ENCODE data around the gene LAMC3. TPM values are rescaled to one million over a fixed set of nuclear protein-coding genes. Genes with fewer than 3 reads are reported as not detected.

Gene LAMC3
- total RNA-seq, 2 experiments from 2014 or later = 0.19 to 2.2 TPM

DNA sequence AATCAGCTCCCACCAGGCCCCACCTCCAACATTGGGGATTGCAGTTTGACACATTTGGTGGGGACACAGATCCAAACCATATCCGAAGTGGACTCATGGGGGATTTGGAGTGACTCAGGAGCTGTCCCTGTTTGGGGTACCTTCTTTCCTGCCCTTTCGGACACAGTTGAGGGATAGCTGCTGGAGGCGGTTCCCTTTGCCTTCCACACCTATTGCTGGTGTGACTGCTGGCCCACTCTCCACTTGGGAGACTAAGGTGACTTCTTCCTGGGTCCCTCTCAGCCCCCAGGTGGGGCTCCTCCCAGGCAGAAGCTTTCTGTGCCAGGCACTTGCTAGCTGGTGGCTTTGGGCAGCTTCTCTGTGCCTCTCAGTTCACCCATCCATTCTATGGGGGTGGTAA, 26.6 kb downstream of the LAMC3 start:
- Histone ChIP-seq H3K9me3 (ENCODE audit: low read length) (no peaks in the 10 kb centered on the region), H3K27ac (ENCODE audit: low read depth, low read length, poor library complexity, severe bottlenecking) (no peak overlapping the region), H3K4me3 (ENCODE audit: low read depth, low read length, poor library complexity, severe bottlenecking) (no peak overlapping the region), H3K9me2 (ENCODE audit: insufficient read depth, low read length) (no peaks in the 10 kb centered on the region), H3K4me2 (ENCODE audit: low read length) (no peak overlapping the region), H2AFZ (ENCODE audit: low read length) (no peak overlapping the region), H3K4me1 (ENCODE audit: insufficient read depth, low read length, poor library complexity, severe bottlenecking) (no peaks in the 10 kb centered on the region), H4K20me1 (ENCODE audit: insufficient read depth, low read length) (no peaks in the 10 kb centered on the region), H3K36me3 (ENCODE audit: insufficient read depth, low read length) (no peaks in the 10 kb centered on the region), H3K79me2 (ENCODE audit: insufficient read depth, low read depth, low read length) (no peaks in the 10 kb centered on the region)
- no peak for DNase-seq (ENCODE audit: low spot score)
- BruUV-seq (replicated peaks) = no TSS peak
- intact Hi-C loops (cut with micrococcal nuclease; ENCODE audit: unreplicated experiment) = no loop called here
- CTCF ChIA-PET (ENCODE audit: unreplicated experiment) = no interaction called here
- POLR2A ChIA-PET = no interaction called here
- TF ChIP-seq, protein P1, sequence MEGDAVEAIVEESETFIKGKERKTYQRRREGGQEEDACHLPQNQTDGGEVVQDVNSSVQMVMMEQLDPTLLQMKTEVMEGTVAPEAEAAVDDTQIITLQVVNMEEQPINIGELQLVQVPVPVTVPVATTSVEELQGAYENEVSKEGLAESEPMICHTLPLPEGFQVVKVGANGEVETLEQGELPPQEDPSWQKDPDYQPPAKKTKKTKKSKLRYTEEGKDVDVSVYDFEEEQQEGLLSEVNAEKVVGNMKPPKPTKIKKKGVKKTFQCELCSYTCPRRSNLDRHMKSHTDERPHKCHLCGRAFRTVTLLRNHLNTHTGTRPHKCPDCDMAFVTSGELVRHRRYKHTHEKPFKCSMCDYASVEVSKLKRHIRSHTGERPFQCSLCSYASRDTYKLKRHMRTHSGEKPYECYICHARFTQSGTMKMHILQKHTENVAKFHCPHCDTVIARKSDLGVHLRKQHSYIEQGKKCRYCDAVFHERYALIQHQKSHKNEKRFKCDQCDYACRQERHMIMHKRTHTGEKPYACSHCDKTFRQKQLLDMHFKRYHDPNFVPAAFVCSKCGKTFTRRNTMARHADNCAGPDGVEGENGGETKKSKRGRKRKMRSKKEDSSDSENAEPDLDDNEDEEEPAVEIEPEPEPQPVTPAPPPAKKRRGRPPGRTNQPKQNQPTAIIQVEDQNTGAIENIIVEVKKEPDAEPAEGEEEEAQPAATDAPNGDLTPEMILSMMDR (conservative IDR thresholded peaks at IDR 0.05; ENCODE audit: low read length) = no peak
- no peak for TF ChIP-seq EZH2phosphoT487 (IDR thresholded peaks at IDR 0.05; ENCODE audit: borderline replicate concordance, low read depth, low read length)

DNA sequence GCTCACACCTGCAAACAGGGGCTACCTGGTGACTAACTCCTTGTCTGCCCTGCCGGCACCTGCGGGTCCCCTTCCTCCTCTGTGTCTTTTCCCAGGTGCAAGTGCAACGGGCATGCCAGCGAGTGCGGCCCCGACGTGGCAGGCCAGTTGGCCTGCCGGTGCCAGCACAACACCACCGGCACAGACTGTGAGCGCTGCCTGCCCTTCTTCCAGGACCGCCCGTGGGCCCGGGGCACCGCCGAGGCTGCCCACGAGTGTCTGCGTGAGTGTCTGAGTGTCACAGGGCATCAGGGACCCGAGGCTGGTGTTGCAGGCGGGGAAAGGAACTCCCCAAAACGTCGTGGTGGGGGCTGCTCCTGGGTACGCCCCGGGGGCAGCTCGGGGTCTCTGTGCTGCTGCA, 27.1 kb downstream of the LAMC3 start:
- no peaks in the 10 kb centered on the region for H3K9me2 ChIP-seq (ENCODE audit: insufficient read depth, low read length)
- H3K27ac ChIP-seq (ENCODE audit: low read depth, low read length, poor library complexity, severe bottlenecking) = no peak overlapping the region
- no peak overlapping the region for H3K4me2 ChIP-seq (ENCODE audit: low read length)
- ChIA-PET CTCF (ENCODE audit: unreplicated experiment) (no interaction called here), POLR2A (interaction anchor here (0.5 kb wide), 1 partner anchor 315 kb away, joined by 3 read pairs; no protein-coding TSS in a partner anchor)
- no peaks in the 10 kb centered on the region for H3K9me3 ChIP-seq (ENCODE audit: low read length)
- intact Hi-C loops (cut with micrococcal nuclease; ENCODE audit: unreplicated experiment) = no loop called here
- DNase-seq (ENCODE audit: low spot score) = no peak
- BruUV-seq (replicated peaks) = no TSS peak
- H3K4me1 ChIP-seq (ENCODE audit: insufficient read depth, low read length, poor library complexity, severe bottlenecking) = no peaks in the 10 kb centered on the region
- H4K20me1 ChIP-seq (ENCODE audit: insufficient read depth, low read length) = no peaks in the 10 kb centered on the region
- H3K79me2 ChIP-seq (ENCODE audit: insufficient read depth, low read depth, low read length) = no peaks in the 10 kb centered on the region
- H2AFZ ChIP-seq (ENCODE audit: low read length) = no peak overlapping the region
- TF ChIP-seq EZH2phosphoT487 (IDR thresholded peaks at IDR 0.05; ENCODE audit: borderline replicate concordance, low read depth, low read length) = no peak
- no peak overlapping the region for H3K4me3 ChIP-seq (ENCODE audit: low read depth, low read length, poor library complexity, severe bottlenecking)
- H3K36me3 ChIP-seq (ENCODE audit: insufficient read depth, low read length) = no peaks in the 10 kb centered on the region

DNA sequence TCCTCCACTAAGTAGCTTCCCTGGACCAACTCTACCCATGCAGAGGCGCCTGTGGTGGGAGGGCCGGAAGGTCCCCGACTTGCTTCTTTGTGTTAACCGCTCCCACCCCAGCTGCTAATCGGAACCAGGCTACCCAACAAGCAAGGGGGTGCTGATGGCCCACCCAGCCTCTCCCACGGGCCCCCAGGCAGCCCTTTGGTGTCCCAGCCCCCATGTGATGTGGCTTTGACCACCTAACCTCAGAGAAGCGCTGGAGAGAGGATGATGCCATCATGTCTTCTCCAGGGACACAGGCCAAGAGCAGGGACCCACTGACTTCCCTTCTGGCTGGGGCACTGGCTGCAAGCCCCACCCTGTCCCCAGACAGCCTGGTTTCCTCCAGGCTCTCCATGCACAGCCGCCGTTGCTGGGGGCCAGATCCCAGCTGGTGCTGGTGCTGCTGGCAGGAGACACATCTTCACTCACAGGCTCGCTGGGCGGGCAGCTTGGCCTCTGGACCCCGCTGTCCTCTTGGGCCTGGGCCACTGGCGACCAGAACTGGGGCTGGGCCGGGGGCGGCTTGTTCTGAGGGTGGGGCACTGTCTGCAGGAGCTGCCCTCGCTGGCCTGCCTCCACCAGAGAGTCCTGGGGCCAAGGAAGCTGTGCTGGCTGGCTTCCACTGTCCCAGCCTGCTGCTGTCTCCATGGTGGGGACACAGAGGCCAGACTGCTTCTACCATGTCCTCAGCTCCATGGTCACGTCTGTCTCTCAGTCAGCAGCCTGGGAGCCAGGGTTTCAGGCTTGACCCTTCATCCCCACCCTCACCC, 27.8 kb downstream of the LAMC3 start:
- BruUV-seq (replicated peaks) = no TSS peak
- Histone ChIP-seq H3K4me1 (ENCODE audit: insufficient read depth, low read length, poor library complexity, severe bottlenecking) (no peaks in the 10 kb centered on the region), H3K36me3 (ENCODE audit: insufficient read depth, low read length) (no peaks in the 10 kb centered on the region), H3K4me2 (ENCODE audit: low read length) (no peak overlapping the region), H3K27ac (ENCODE audit: low read depth, low read length, poor library complexity, severe bottlenecking) (no peak overlapping the region), H2AFZ (ENCODE audit: low read length) (no peak overlapping the region), H3K79me2 (ENCODE audit: insufficient read depth, low read depth, low read length) (no peaks in the 10 kb centered on the region), H4K20me1 (ENCODE audit: insufficient read depth, low read length) (no peaks in the 10 kb centered on the region), H3K4me3 (ENCODE audit: low read depth, low read length, poor library complexity, severe bottlenecking) (no peak overlapping the region), H3K9me2 (ENCODE audit: insufficient read depth, low read length) (no peaks in the 10 kb centered on the region), H3K9me3 (ENCODE audit: low read length) (no peaks in the 10 kb centered on the region)
- intact Hi-C loops (cut with micrococcal nuclease; ENCODE audit: unreplicated experiment) = no loop called here
- ChIA-PET CTCF (ENCODE audit: unreplicated experiment) (no interaction called here), POLR2A (interaction anchor here (0.5 kb wide), 1 partner anchor 314 kb away, joined by 3 read pairs; no protein-coding TSS in a partner anchor)
- no peak for DNase-seq (ENCODE audit: low spot score)
- TF ChIP-seq EZH2phosphoT487 (IDR thresholded peaks at IDR 0.05; ENCODE audit: borderline replicate concordance, low read depth, low read length) = no peak
- TF ChIP-seq, protein P1 (conservative IDR thresholded peaks at IDR 0.05; ENCODE audit: low read length) = no peak
